Skin epidermis (tissue), 12 donors: ENCODE data around the gene RDH12.

Experiments
- H3K27ac ChIP-seq, 21 experiments: fragments of 200-600 bp; sonication (generic) in 11 of 21; one replicate each; pipeline ENCODE4 v1.5.0; 2020; ENCODE audit warnings: mild to moderate bottlenecking in 3 of 21, inconsistent platforms in 2 of 21, moderate library complexity in 2 of 21
- H3K4me3 ChIP-seq, 7 experiments: fragments of 200-600 bp; sonication (generic) in 2 of 7; one replicate each; pipeline ENCODE4 v1.5.0; 2020; ENCODE audit warnings: inconsistent platforms in 2 of 7, mild to moderate bottlenecking in 2 of 7, moderate library complexity in 1 of 7

The RDH12 gene

DNA sequence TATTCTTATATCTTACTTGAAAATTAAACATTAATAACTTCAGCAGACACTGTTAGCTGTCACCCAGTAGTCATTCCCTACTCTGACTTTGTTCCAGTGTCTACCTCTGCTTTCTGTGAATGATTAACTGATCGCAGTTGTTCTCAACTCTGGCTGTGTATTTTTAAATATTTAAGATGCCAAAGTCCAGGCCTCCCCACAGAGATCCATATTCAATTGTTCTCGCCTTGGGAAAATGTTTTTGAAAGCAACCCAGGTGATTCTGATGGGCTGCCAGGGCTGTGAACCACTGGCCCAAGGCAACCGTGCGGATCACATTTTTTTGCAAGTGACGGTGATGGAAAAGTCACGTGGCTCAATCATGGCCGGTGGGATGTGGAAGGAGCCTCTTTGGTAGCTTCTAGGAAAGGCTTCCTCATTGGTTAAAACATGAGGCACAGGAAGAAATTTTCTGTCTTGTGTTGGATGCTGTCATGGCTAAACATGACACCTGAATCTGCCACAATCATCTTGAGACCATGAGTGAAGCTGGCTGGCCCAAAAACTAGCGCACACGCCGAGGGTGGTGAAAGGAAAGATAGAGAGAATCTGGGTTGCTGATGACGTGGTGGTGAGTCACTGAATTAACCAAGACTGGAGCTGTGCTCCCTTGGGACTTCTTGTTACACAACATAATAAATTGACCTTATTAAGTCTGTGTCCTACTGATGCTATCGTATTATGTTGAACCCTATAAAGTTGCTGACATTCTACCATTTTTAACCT lies 37.2 kb downstream of the RDH12 start:
- Histone ChIP-seq H3K27ac (peak overlapping the region in 3 of 21 experiments; percentile 26 to 33 (median 30)), H3K4me3 (no peak overlapping the region)

- Histone ChIP-seq H3K4me3 (no peak overlapping the region), H3K27ac (no peak overlapping the region)
Measured at GRCh38 chr14:67744046-67744445, 42.4 kb downstream of the RDH12 start.

- Histone ChIP-seq H3K4me3 (no peak overlapping the region), H3K27ac (no peak overlapping the region)
Measured at GRCh38 chr14:67746927-67747326, 45.2 kb downstream of the RDH12 start.

- Histone ChIP-seq H3K27ac (no peak overlapping the region), H3K4me3 (no peak overlapping the region)
Measured at GRCh38 chr14:67748312-67748711, 46.6 kb downstream of the RDH12 start.

DNA sequence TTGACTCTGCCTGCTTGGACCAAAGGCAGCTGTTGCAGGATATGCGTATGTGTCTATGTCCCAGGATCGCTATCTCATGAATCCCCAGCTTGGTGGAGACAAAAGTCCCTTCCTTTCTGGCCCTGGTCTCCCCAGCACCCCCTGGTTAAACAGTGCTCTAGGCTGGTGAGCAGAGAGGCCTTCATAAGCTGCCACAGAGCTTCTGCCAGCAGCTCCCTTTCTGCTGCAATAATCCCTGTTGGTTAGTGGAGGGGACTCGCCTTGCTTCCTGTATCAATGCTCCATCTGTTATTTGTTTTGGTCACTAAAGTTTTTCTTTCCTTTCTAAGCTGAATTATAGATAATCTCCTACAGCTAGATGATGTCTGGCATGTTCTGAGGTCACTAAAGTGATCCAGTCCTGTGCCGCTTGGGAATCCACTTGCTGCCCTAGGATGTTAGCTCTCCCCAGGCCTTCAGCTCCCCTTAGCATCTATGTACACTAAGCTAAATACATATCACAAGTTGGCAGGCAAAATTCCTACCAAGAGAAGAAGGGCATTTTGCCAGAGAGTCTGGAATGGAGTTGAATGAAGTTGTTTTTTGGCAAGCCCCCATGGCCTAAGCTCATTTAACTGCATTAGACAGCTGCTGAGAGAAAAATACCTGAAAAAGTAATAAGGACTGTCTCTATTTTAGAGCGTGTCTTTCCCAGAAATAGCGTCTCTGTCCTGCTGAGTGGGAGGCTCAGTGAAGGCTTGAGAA lies 47.8 kb downstream of the RDH12 start:
- Histone ChIP-seq H3K27ac (no peak overlapping the region), H3K4me3 (no peak overlapping the region)

- H3K27ac ChIP-seq, result no peak overlapping the region
- no peak overlapping the region for H3K4me3 ChIP-seq
Measured at GRCh38 chr14:67756496-67756895, 54.8 kb downstream of the RDH12 start.

DNA sequence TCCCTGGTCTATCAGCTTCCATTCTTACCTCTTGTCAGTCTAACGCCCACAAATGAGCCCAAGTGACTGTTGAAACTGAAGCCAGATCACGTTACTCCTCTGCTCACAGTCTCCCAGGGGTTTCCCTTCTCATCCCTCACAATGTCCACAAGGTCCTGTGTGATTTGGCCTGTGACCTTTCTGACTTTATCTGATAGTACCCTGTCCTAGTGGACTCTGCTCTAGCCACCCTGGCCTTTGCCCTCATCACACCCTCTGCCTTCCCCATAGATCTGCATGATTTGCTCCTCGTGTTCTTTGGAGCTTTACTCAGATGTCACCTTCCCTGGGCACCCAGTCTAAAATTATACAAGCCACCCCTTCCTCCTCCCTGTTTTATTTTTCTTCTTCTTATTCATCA lies 55.5 kb downstream of the RDH12 start:
- no peak overlapping the region for H3K4me3 ChIP-seq
- no peak overlapping the region for H3K27ac ChIP-seq

GRCh38 chr14:67759916-67760315 lies 58.2 kb downstream of the RDH12 start:
- Histone ChIP-seq H3K27ac (no peak overlapping the region), H3K4me3 (no peak overlapping the region)

DNA sequence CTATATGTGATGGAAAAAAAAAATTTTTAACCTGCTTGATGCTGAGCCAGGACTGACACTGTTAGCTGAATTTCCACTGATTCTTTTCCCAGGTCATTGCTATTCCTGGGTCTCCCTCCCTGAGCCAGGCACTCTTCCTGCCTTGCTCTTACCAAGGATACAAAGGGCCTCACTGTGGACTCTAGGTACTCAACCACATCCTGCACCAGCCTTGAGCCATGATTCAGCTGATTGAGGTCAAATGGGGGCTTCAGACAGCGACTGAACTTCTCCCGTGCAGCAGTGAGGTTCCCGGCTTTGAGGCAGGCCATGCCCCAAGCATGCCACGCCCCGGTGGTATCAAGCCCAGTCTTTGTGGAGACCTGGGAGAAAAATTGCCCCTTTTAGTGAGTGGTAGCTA lies 60.4 kb downstream of the RDH12 start:
- no peak overlapping the region for H3K27ac ChIP-seq
- no peak overlapping the region for H3K4me3 ChIP-seq

GRCh38 chr14:67763158-67763822 lies 61.6 kb downstream of the RDH12 start:
- Histone ChIP-seq H3K4me3 (no peak overlapping the region), H3K27ac (peak overlapping the region in 1 of 21 experiments; percentile 41)

GRCh38 chr14:67764496-67764895 lies 62.8 kb downstream of the RDH12 start:
- Histone ChIP-seq H3K4me3 (no peak overlapping the region), H3K27ac (peak overlapping the region in 1 of 21 experiments; percentile 41)

- H3K27ac ChIP-seq, result peak overlapping the region in 7 of 21 experiments; percentile 4 to 64 (median 24)
Measured at GRCh38 chr14:67765192-67765834, 63.6 kb downstream of the RDH12 start.

DNA sequence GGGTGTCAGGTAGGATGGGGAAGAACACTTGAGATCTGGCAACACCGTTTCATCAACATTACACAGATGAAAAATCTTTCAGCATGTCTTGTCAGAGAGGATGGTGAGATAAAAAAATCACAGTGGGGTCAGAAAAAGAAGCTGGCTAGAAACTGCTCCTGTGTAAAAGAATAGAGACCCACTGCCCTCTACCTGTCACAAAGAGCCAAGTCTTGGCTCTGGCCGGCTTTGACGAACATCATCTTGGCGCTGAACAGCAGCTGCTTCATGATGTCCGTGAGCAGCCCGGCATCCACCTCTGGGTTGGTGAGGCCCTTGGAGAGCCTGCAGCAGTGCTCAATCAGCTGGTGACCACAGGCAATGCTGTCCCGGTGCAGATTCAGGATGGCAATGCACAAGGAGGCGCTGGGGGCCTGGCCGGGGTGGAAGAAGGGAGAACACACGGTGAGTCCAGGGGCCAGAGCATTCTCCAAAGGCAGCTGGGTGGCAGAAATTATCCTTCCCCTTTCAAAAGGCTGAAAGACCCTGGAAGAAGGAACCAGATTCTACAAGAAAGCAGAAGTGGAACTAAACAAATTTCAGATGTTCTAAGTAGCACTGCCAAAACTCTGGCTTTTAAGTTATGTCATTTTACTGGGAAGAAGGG lies 64.5 kb downstream of the RDH12 start:
- Histone ChIP-seq H3K4me3 (no peak overlapping the region), H3K27ac (peak overlapping the region in 5 of 21 experiments; percentile 4 to 64 (median 36))

More at GRCh38 chr14:67765192-67765834, 63.6 kb downstream of the RDH12 start:
- no peak overlapping the region for H3K4me3 ChIP-seq

DNA sequence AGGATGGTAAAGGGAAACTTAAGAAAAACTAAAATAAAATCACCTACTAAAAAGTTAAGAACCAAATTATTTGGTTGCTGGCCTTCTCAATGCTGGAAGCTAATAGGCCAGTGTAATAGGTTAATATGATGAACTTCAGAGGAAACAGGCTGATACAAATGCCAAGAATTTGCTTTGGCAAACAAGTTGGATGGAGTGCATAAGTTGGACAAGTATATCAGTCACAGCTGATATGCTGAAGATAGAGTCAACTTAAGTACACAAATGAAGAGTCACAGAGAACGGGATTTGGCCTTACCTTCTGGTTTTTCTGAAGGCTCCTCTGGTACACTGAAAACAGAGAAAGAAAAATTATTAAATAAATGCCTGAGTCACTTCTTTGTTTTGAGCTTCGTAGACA lies 66.5 kb downstream of the RDH12 start:
- H3K27ac ChIP-seq, result no peak overlapping the region
- no peak overlapping the region for H3K4me3 ChIP-seq

DNA sequence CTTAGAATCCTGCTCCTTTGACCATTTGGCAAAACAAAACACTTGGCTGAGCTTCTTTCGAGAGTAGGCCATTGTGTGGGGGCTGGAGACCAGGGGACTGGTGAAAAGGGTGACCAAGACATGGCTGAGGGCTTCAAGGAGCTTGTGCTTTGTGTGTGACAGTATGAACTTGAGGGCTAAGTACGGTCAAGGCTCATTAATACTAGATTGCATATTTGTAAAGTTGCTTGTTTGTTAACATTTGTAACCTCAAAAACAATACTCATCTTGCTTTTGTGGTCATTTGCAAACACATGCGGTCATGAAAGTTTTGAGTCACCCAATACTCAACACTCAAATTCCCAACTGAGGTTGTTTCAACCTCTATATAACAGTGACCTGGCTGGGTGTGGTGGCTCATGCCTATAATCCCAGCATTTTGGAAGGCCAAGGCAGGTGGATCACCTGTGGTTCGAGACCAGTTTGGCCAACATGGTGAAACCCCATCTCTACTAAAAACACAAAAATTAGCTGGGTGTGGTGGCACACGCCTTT lies 72.2 kb downstream of the RDH12 start:
- no peak overlapping the region for H3K4me3 ChIP-seq
- no peak overlapping the region for H3K27ac ChIP-seq

- peak overlapping the region in 2 of 21 experiments; percentile 6 to 30 for H3K27ac ChIP-seq
- no peak overlapping the region for H3K4me3 ChIP-seq
Measured at GRCh38 chr14:67776653-67777322, 75.1 kb downstream of the RDH12 start.

GRCh38 chr14:67778792-67779191 lies 77.1 kb downstream of the RDH12 start:
- Histone ChIP-seq H3K4me3 (no peak overlapping the region), H3K27ac (no peak overlapping the region)

DNA sequence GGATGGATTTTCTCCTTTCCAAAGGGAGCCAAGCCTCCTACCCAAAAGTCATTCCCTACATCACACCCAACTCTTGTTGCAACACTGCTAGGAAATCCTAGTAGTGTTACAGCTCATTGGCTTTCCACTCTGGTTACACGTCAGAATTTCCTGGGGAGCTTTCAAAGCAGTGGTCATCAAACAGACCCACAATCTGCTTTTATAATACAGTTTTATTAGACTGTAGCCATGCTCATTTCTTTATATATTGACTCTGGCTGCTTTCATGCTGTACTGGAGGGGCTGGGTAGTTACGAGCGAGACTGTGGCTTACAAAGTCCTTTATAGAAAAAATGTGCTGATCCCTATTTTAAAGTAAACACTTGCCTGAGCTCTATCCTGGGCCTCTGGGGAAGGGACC lies 80.4 kb downstream of the RDH12 start:
- H3K27ac ChIP-seq, result no peak overlapping the region
- H3K4me3 ChIP-seq, result no peak overlapping the region
